Activated CD8-positive, alpha-beta memory T cell treated with anti-CD3 and anti-CD28 coated beads, Interleukin-2, amount 50 U/mL, for 4 hours (primary cell): ENCODE results near the gene ZGRF1.
"Not testable (repeated sequence)": the region's sequence is repeated elsewhere in the genome, so short reads cannot be mapped to it uniquely, and the experiment has no call there.

Source experiments
- DNase-seq: peaks from one replicate; pipeline ENCODE4 v3.0.0-alpha.2; 2020

The ZGRF1 gene

GRCh38 chr4:112636688-112637551, at the start of gene ZGRF1, which contains the start of gene LARP7:
Gene ZGRF1, minus strand, starts transcription at chr4:112636909. Its CDS starts 3,733 bp downstream, at chr4:112633176.
Gene LARP7, plus strand, starts transcription at chr4:112637143. Its CDS starts 7,527 bp downstream, at chr4:112644670.
- DNase-seq = peak; percentile 97

- DNase-seq = no peak
Observed at GRCh38 chr4:112680996-112681395, 44.3 kb upstream of the ZGRF1 start.

GRCh38 chr4:112677519-112678091, 40.9 kb upstream of the ZGRF1 start:
- no peak for DNase-seq

- DNase-seq = no peak
Observed at GRCh38 chr4:112674376-112674775, 37.7 kb upstream of the ZGRF1 start.

- DNase-seq = no peak
Observed at GRCh38 chr4:112673686-112674085, 37.0 kb upstream of the ZGRF1 start.

- DNase-seq = no peak
Observed at GRCh38 chr4:112673076-112673475, 36.4 kb upstream of the ZGRF1 start.

- DNase-seq = no peak
Observed at GRCh38 chr4:112668131-112668530, 31.4 kb upstream of the ZGRF1 start.

GRCh38 chr4:112664611-112665010, 27.9 kb upstream of the ZGRF1 start:
- no peak for DNase-seq

- not testable (repeated sequence) for DNase-seq
Observed at GRCh38 chr4:112656115-112656514, 19.4 kb upstream of the ZGRF1 start.

GRCh38 chr4:112655270-112655669, 18.6 kb upstream of the ZGRF1 start:
- DNase-seq = no peak

GRCh38 chr4:112652216-112652615, 15.5 kb upstream of the ZGRF1 start:
- no peak for DNase-seq

- no peak for DNase-seq
Observed at GRCh38 chr4:112651641-112652040, 14.9 kb upstream of the ZGRF1 start.

- DNase-seq = no peak
Observed at GRCh38 chr4:112650332-112650731, 13.6 kb upstream of the ZGRF1 start.

- DNase-seq = no peak
Observed at GRCh38 chr4:112649055-112649408, 12.3 kb upstream of the ZGRF1 start.

GRCh38 chr4:112648263-112649054, 11.8 kb upstream of the ZGRF1 start:
- DNase-seq = no peak

GRCh38 chr4:112647785-112648184, 11.1 kb upstream of the ZGRF1 start:
- no peak for DNase-seq

- no peak for DNase-seq
Observed at GRCh38 chr4:112646632-112647537, 10.2 kb upstream of the ZGRF1 start.

- DNase-seq = no peak
Observed at GRCh38 chr4:112645541-112646329, 9.0 kb upstream of the ZGRF1 start.

GRCh38 chr4:112644595-112645535, 8.2 kb upstream of the ZGRF1 start:
- DNase-seq = not testable (repeated sequence)

GRCh38 chr4:112642526-112642925, 5.8 kb upstream of the ZGRF1 start:
- DNase-seq = no peak

GRCh38 chr4:112637552-112637866, 800 bp upstream of the ZGRF1 start:
- no peak for DNase-seq
